Measurements from ENCODE around the gene KCNIP4. TPM values are rescaled to one million over a fixed set of nuclear protein-coding genes. Genes with fewer than 3 reads are reported as not detected.

The KCNIP4 gene
- total RNA-seq, 1 donor from 2014 or later: not detected

GRCh38 chr4:21577056-21577455 lies 371.5 kb downstream of the KCNIP4 start:
- ChIA-PET POLR2A (no interaction called here), CTCF (no interaction called here)
- intact Hi-C loops (cut with micrococcal nuclease): no loop called here
- DNase-seq (no peak), ATAC-seq (ENCODE audit: low read depth) (no peak)
- Mint-ChIP-seq H3K9me3 (no peaks in the 10 kb centered on the region), H3K4me3 (no peak overlapping the region), H3K27ac (no peak overlapping the region), H3K36me3 (ENCODE audit: low read depth) (no peaks in the 10 kb centered on the region), H3K27me3 (no peaks in the 10 kb centered on the region), H3K4me1 (no peaks in the 10 kb centered on the region)
- TF ChIP-seq CTCF (IDR thresholded peaks at IDR 0.05): no peak

GRCh38 chr4:21571100-21571499 lies 377.5 kb downstream of the KCNIP4 start:
- H3K27ac Mint-ChIP-seq: no peak overlapping the region
- ATAC-seq (ENCODE audit: low read depth) (no peak), DNase-seq (no peak)
- no peaks in the 10 kb centered on the region for H3K9me3 Mint-ChIP-seq
- intact Hi-C loops (cut with micrococcal nuclease): no loop called here
- ChIA-PET CTCF (no interaction called here), POLR2A (no interaction called here)
- H3K27me3 Mint-ChIP-seq: no peaks in the 10 kb centered on the region
- H3K36me3 Mint-ChIP-seq (ENCODE audit: low read depth): no peaks in the 10 kb centered on the region
- no peak for TF ChIP-seq CTCF (IDR thresholded peaks at IDR 0.05)
- H3K4me1 Mint-ChIP-seq: no peaks in the 10 kb centered on the region
- no peak overlapping the region for H3K4me3 Mint-ChIP-seq

- intact Hi-C loops (cut with micrococcal nuclease): no loop called here
These were observed 378.9 kb downstream of the KCNIP4 start for GRCh38 chr4:21569638-21570037.

GRCh38 chr4:21555083-21555482 lies 393.5 kb downstream of the KCNIP4 start:
- no peaks in the 10 kb centered on the region for H3K4me1 Mint-ChIP-seq
- no peaks in the 10 kb centered on the region for H3K36me3 Mint-ChIP-seq (ENCODE audit: low read depth)
- H3K27ac Mint-ChIP-seq: no peak overlapping the region
- CTCF ChIA-PET: no interaction called here
- intact Hi-C loops (cut with micrococcal nuclease): no loop called here
- DNase-seq (no peak), ATAC-seq (ENCODE audit: low read depth) (no peak)
- H3K4me3 Mint-ChIP-seq: no peak overlapping the region
- no peak for TF ChIP-seq CTCF (IDR thresholded peaks at IDR 0.05)
- POLR2A ChIA-PET: no interaction called here
- no peaks in the 10 kb centered on the region for H3K27me3 Mint-ChIP-seq
- H3K9me3 Mint-ChIP-seq: peaks cover 3% of the 10 kb centered on the region

More at GRCh38 chr4:21569638-21570037, 378.9 kb downstream of the KCNIP4 start:
- Mint-ChIP-seq H3K27me3 (no peaks in the 10 kb centered on the region), H3K4me1 (no peaks in the 10 kb centered on the region), H3K36me3 (ENCODE audit: low read depth) (no peaks in the 10 kb centered on the region), H3K4me3 (no peak overlapping the region), H3K27ac (no peak overlapping the region), H3K9me3 (no peaks in the 10 kb centered on the region)
- DNase-seq (no peak), ATAC-seq (ENCODE audit: low read depth) (no peak)
- ChIA-PET CTCF (no interaction called here), POLR2A (no interaction called here)
- TF ChIP-seq CTCF (IDR thresholded peaks at IDR 0.05): no peak

- intact Hi-C loops (cut with micrococcal nuclease): no loop called here
- Mint-ChIP-seq H3K4me1 (no peaks in the 10 kb centered on the region), H3K9me3 (peaks cover 1% of the 10 kb centered on the region), H3K36me3 (ENCODE audit: low read depth) (no peaks in the 10 kb centered on the region), H3K27ac (no peak overlapping the region), H3K27me3 (no peaks in the 10 kb centered on the region), H3K4me3 (no peak overlapping the region)
- ATAC-seq (ENCODE audit: low read depth): no peak
- no peak for TF ChIP-seq CTCF (IDR thresholded peaks at IDR 0.05)
- ChIA-PET CTCF (no interaction called here), POLR2A (no interaction called here)
- no peak for DNase-seq
These were observed 394.1 kb downstream of the KCNIP4 start for GRCh38 chr4:21554500-21554899.
